Activated CD4-positive, alpha-beta memory T cell treated with anti-CD3 and anti-CD28 coated beads for 36 hours (primary cell): ENCODE data around the gene ANKLE1. TPM values are rescaled to one million over a fixed set of nuclear protein-coding genes. Genes with fewer than 3 reads are reported as not detected.
"Not testable (repeated sequence)": the region's sequence is repeated elsewhere in the genome, so short reads cannot be mapped to it uniquely, and the experiment has no call there.

ENCODE experiments used
- CTCF ChIA-PET: fragments of 350-600 bp; sonication (Branson Sonifier 250); formaldehyde crosslinking; loops from one replicate; lab custom pipeline; 2021; ENCODE audit warnings: antibody characterized with exemption, inconsistent platforms; lab: Charles Lee
- POLR2A ChIA-PET: fragments of 350-600 bp; sonication (Branson Sonifier 250); formaldehyde crosslinking; loops from one replicate; lab custom pipeline; 2021; ENCODE audit warnings: antibody characterized with exemption; lab: Charles Lee
- DNase-seq: peaks from one replicate; pipeline ENCODE4 v3.0.0-alpha.2; 2020
- H3K27ac Mint-ChIP-seq: one replicate; pipeline ENCODE4 v1.8.0; 2021; ENCODE audit warnings: mixed read lengths
- H3K27me3 Mint-ChIP-seq: one replicate; pipeline ENCODE4 v1.8.0; 2021; ENCODE audit warnings: mixed read lengths
- H3K36me3 Mint-ChIP-seq: one replicate; pipeline ENCODE4 v1.8.0; 2021; ENCODE audit warnings: mixed read lengths
- H3K4me1 Mint-ChIP-seq: one replicate; pipeline ENCODE4 v1.8.0; 2021; ENCODE audit warnings: low read depth, mixed read lengths
- H3K4me3 Mint-ChIP-seq: one replicate; pipeline ENCODE4 v1.8.0; 2021; ENCODE audit warnings: mild to moderate bottlenecking, mixed read lengths
- H3K9me3 Mint-ChIP-seq: one replicate; pipeline ENCODE4 v1.8.0; 2021; ENCODE audit warnings: mixed read lengths
- intact Hi-C: fragments of 100-400 bp; cut with micrococcal nuclease; formaldehyde crosslinking; loops from one replicate; pipeline ENCODE4 v1.15.1; 2023
- total RNA-seq, 2 experiments: library from RNA; stranded (reverse); gene quantifications; one replicate each; pipeline ENCODE4 v1.2.3, GENCODE V29; 2021

Gene ANKLE1
- total RNA-seq, 2 experiments from 2014 or later: 10.5 to 10.7 TPM

GRCh38 chr19:17266589-17266974, 15.1 kb upstream of the ANKLE1 start:
- peaks cover 2% of the 10 kb centered on the region for H3K27me3 Mint-ChIP-seq
- H3K4me1 Mint-ChIP-seq: peaks cover 21% of the 10 kb centered on the region
- no peak for DNase-seq
- POLR2A ChIA-PET: interaction anchor here (0.6 to 2.5 kb wide), 7 partner anchors 8 to 51 kb away, joined by 3 to 13 read pairs (median 4); partner anchors contain the start of genes ANKLE1 and USE1
- no peaks in the 10 kb centered on the region for H3K9me3 Mint-ChIP-seq
- peak overlapping the region; percentile 91 for H3K27ac Mint-ChIP-seq
- CTCF ChIA-PET: interaction anchor here (0.7 to 1.9 kb wide), 9 partner anchors 9 to 120 kb away, joined by 3 to 20 read pairs (median 4); partner anchors contain the start of genes ANKLE1 and DDA1
- peaks cover 12% of the 10 kb centered on the region for H3K36me3 Mint-ChIP-seq
- peak overlapping the region; percentile 90 for H3K4me3 Mint-ChIP-seq
- intact Hi-C loops: loop anchor here (2.0 kb wide), 1 partner anchor 40 kb away; the partner anchor contains the start of gene OCEL1

GRCh38 chr19:17266975-17267788, 14.5 kb upstream of the ANKLE1 start, which contains the start of gene BABAM1:
TSS of gene BABAM1 (plus strand) at chr19:17267443. CDS start at chr19:17268807, 1,364 bp downstream.
- ChIA-PET POLR2A (interaction anchor here (0.6 to 2.5 kb wide), 8 partner anchors 8 to 52 kb away, joined by 3 to 13 read pairs (median 4); partner anchors contain the start of genes ANKLE1, OCEL1 and USE1), CTCF (interaction anchor here (0.7 to 1.9 kb wide), 11 partner anchors 9 to 119 kb away, joined by 3 to 20 read pairs (median 4); partner anchors contain the start of genes ANKLE1 and DDA1)
- Mint-ChIP-seq H3K9me3 (no peaks in the 10 kb centered on the region), H3K27me3 (peaks cover 2% of the 10 kb centered on the region), H3K36me3 (peaks cover 12% of the 10 kb centered on the region), H3K4me3 (peak within 1 kb of the TSS; percentile 90), H3K27ac (peak within 1 kb of the TSS; percentile 91), H3K4me1 (peaks cover 21% of the 10 kb centered on the region)
- intact Hi-C loops: loop anchor here (1.0 to 2.0 kb wide), 3 partner anchors 38 to 42 kb away; partner anchors contain the start of genes DDA1, MRPL34 and OCEL1
- peak; percentile 97 for DNase-seq

GRCh38 chr19:17268754-17269153, 12.9 kb upstream of the ANKLE1 start:
- Mint-ChIP-seq H3K4me1 (peaks cover 21% of the 10 kb centered on the region), H3K36me3 (peaks cover 12% of the 10 kb centered on the region), H3K27ac (no peak overlapping the region), H3K4me3 (peak overlapping the region; percentile 90), H3K27me3 (peaks cover 2% of the 10 kb centered on the region), H3K9me3 (no peaks in the 10 kb centered on the region)
- DNase-seq: no peak
- POLR2A ChIA-PET: interaction anchor here (2.5 kb wide), 1 partner anchor 12 kb away, joined by 13 read pairs; the partner anchor contains the start of gene ANKLE1
- CTCF ChIA-PET: interaction anchor here (1.3 kb wide), 1 partner anchor 13 kb away, joined by 4 read pairs; no protein-coding TSS in a partner anchor
- intact Hi-C loops: no loop called here

- H3K27ac Mint-ChIP-seq, intact Hi-C loops, H3K27me3 Mint-ChIP-seq, DNase-seq, H3K4me1 Mint-ChIP-seq, CTCF ChIA-PET, POLR2A ChIA-PET, H3K9me3 Mint-ChIP-seq, H3K4me3 Mint-ChIP-seq: not testable (repeated sequence)
- H3K36me3 Mint-ChIP-seq: peaks cover 29% of the 10 kb centered on the region
Measured at GRCh38 chr19:17274892-17275291, 6.8 kb upstream of the ANKLE1 start.

GRCh38 chr19:17275441-17276175, 6.1 kb upstream of the ANKLE1 start:
- H3K4me3 Mint-ChIP-seq: no peak overlapping the region
- CTCF ChIA-PET: no interaction called here
- H3K27ac Mint-ChIP-seq: no peak overlapping the region
- no peaks in the 10 kb centered on the region for H3K9me3 Mint-ChIP-seq
- intact Hi-C loops: no loop called here
- POLR2A ChIA-PET: no interaction called here
- DNase-seq: no peak
- H3K27me3 Mint-ChIP-seq: no peaks in the 10 kb centered on the region
- H3K36me3 Mint-ChIP-seq: peaks cover 26% of the 10 kb centered on the region
- H3K4me1 Mint-ChIP-seq: no peaks in the 10 kb centered on the region

- Mint-ChIP-seq H3K27me3 (no peaks in the 10 kb centered on the region), H3K4me3 (no peak overlapping the region), H3K36me3 (peaks cover 18% of the 10 kb centered on the region), H3K27ac (no peak overlapping the region), H3K4me1 (peaks cover 3% of the 10 kb centered on the region), H3K9me3 (no peaks in the 10 kb centered on the region)
- CTCF ChIA-PET: interaction anchor here (0.9 to 5.4 kb wide), 3 partner anchors 20 to 74 kb away, joined by 3 to 85 read pairs (median 3); partner anchors contain the start of gene DDA1
- POLR2A ChIA-PET: interaction anchor here (0.5 to 3.6 kb wide), 3 partner anchors 12 to 96 kb away, joined by 3 to 13 read pairs (median 3); partner anchors contain the start of genes BABAM1 and USHBP1
- intact Hi-C loops: no loop called here
- DNase-seq: no peak
Measured at GRCh38 chr19:17279436-17279835, 2.3 kb upstream of the ANKLE1 start.

GRCh38 chr19:17282488-17283125, 906 bp downstream of the ANKLE1 start:
- H3K36me3 Mint-ChIP-seq: peaks cover 4% of the 10 kb centered on the region
- POLR2A ChIA-PET: interaction anchor here (0.6 to 3.6 kb wide), 4 partner anchors 15 to 57 kb away, joined by 3 to 13 read pairs (median 4); partner anchors contain the start of genes BABAM1 and OCEL1
- H3K27ac Mint-ChIP-seq: no peak overlapping the region
- peaks cover 3% of the 10 kb centered on the region for H3K4me1 Mint-ChIP-seq
- no peaks in the 10 kb centered on the region for H3K9me3 Mint-ChIP-seq
- H3K4me3 Mint-ChIP-seq: peak overlapping the region; percentile 87
- H3K27me3 Mint-ChIP-seq: no peaks in the 10 kb centered on the region
- peak; percentile 88 for DNase-seq
- intact Hi-C loops: loop anchor here (1.0 to 5.0 kb wide), 4 partner anchors 21 to 510 kb away; no protein-coding TSS in a partner anchor
- CTCF ChIA-PET: interaction anchor here (0.6 to 5.4 kb wide), 17 partner anchors 10 to 510 kb away, joined by 3 to 85 read pairs (median 5); partner anchors contain the start of genes BABAM1, DDA1, MRPL34 and USHBP1

GRCh38 chr19:17283504-17283996, 1.8 kb downstream of the ANKLE1 start:
- Mint-ChIP-seq H3K36me3 (peaks cover 3% of the 10 kb centered on the region), H3K4me1 (peaks cover 3% of the 10 kb centered on the region), H3K4me3 (no peak overlapping the region), H3K9me3 (no peaks in the 10 kb centered on the region), H3K27me3 (no peaks in the 10 kb centered on the region), H3K27ac (no peak overlapping the region)
- POLR2A ChIA-PET: interaction anchor here (1.4 kb wide), 1 partner anchor 57 kb away, joined by 5 read pairs; the partner anchor contains the start of gene OCEL1
- DNase-seq: no peak
- intact Hi-C loops: loop anchor here (2.0 to 5.0 kb wide), 2 partner anchors 217 to 511 kb away; no protein-coding TSS in a partner anchor
- CTCF ChIA-PET: interaction anchor here (0.9 to 5.4 kb wide), 10 partner anchors 9 to 511 kb away, joined by 3 to 85 read pairs (median 4); partner anchors contain the start of genes ABHD8 and BABAM1

GRCh38 chr19:17285415-17286135, 3.9 kb downstream of the ANKLE1 start:
- no peak overlapping the region for H3K27ac Mint-ChIP-seq
- POLR2A ChIA-PET: no interaction called here
- intact Hi-C loops: no loop called here
- H3K27me3 Mint-ChIP-seq: peaks cover 3% of the 10 kb centered on the region
- CTCF ChIA-PET: interaction anchor here (1.0 to 1.5 kb wide), 2 partner anchors 216 to 513 kb away, joined by 3 read pairs; no protein-coding TSS in a partner anchor
- H3K36me3 Mint-ChIP-seq: peaks cover 3% of the 10 kb centered on the region
- no peak overlapping the region for H3K4me3 Mint-ChIP-seq
- no peak for DNase-seq
- no peaks in the 10 kb centered on the region for H3K9me3 Mint-ChIP-seq
- peaks cover 3% of the 10 kb centered on the region for H3K4me1 Mint-ChIP-seq

GRCh38 chr19:17286263-17286662, 4.6 kb downstream of the ANKLE1 start:
- peaks cover 3% of the 10 kb centered on the region for H3K4me1 Mint-ChIP-seq
- intact Hi-C loops: no loop called here
- ChIA-PET CTCF (no interaction called here), POLR2A (no interaction called here)
- no peak for DNase-seq
- no peak overlapping the region for H3K4me3 Mint-ChIP-seq
- peaks cover 3% of the 10 kb centered on the region for H3K27me3 Mint-ChIP-seq
- H3K9me3 Mint-ChIP-seq: no peaks in the 10 kb centered on the region
- peaks cover 3% of the 10 kb centered on the region for H3K36me3 Mint-ChIP-seq
- H3K27ac Mint-ChIP-seq: no peak overlapping the region
